Mucosa of rectum (tissue), 2 donors: ENCODE measurements around the gene SHC3.

Experiments
- H3K27ac ChIP-seq, 2 donors: one replicate each; pipeline ENCODE4 v1.7.0; 2013; ENCODE audit warnings: inconsistent platforms in 2 of 2, low read depth in 2 of 2, low read length in 2 of 2
- H3K27me3 ChIP-seq, 2 donors: one replicate each; pipeline ENCODE4 v1.7.0; 2013; ENCODE audit warnings: low read length in 2 of 2; ENCODE audit not compliant: control insufficient read depth in 2 of 2, insufficient read depth in 2 of 2
- H3K36me3 ChIP-seq, 2 donors: one replicate each; pipeline ENCODE4 v1.7.0; 2013; ENCODE audit warnings: low read length in 2 of 2; ENCODE audit not compliant: control insufficient read depth in 2 of 2, insufficient read depth in 2 of 2
- H3K4me1 ChIP-seq, 2 donors: one replicate each; pipeline ENCODE4 v1.7.0; 2013; ENCODE audit warnings: low read length in 2 of 2, mild to moderate bottlenecking in 1 of 2; ENCODE audit not compliant: control insufficient read depth in 2 of 2, insufficient read depth in 2 of 2
- H3K4me3 ChIP-seq, 2 donors: one replicate each; pipeline ENCODE4 v1.7.0; 2013; ENCODE audit warnings: low read length in 2 of 2
- H3K9ac ChIP-seq, 2 donors: one replicate each; pipeline ENCODE4 v1.7.0; 2013; ENCODE audit warnings: low read length in 2 of 2, low read depth in 1 of 2, mild to moderate bottlenecking in 1 of 2
- H3K9me3 ChIP-seq, 2 donors: one replicate each; pipeline ENCODE4 v1.7.0; 2013; ENCODE audit warnings: low read length in 2 of 2; ENCODE audit not compliant: control insufficient read depth in 2 of 2
- donor health status: healthy.
- donor health status: Normal muscosa, but diverticular disease.

The SHC3 gene

GRCh38 chr9:89009546-89009840 lies 169.1 kb downstream of the SHC3 start:
- Histone ChIP-seq H3K36me3 (no peaks in the 10 kb centered on the region), H3K4me1 (no peaks in the 10 kb centered on the region), H3K9ac (no peak overlapping the region), H3K4me3 (no peak overlapping the region), H3K9me3 (no peaks in the 10 kb centered on the region), H3K27ac (no peak overlapping the region), H3K27me3 (no peaks in the 10 kb centered on the region)

- Histone ChIP-seq H3K27ac (no peak overlapping the region), H3K4me1 (no peaks in the 10 kb centered on the region), H3K9me3 (no peaks in the 10 kb centered on the region), H3K27me3 (no peaks in the 10 kb centered on the region), H3K9ac (no peak overlapping the region), H3K4me3 (no peak overlapping the region), H3K36me3 (no peaks in the 10 kb centered on the region)
Observed at GRCh38 chr9:89008744-89009545, 169.7 kb downstream of the SHC3 start.

GRCh38 chr9:89008055-89008743 lies 170.4 kb downstream of the SHC3 start:
- Histone ChIP-seq H3K27me3 (no peaks in the 10 kb centered on the region), H3K9ac (no peak overlapping the region), H3K4me3 (no peak overlapping the region), H3K4me1 (no peaks in the 10 kb centered on the region), H3K36me3 (no peaks in the 10 kb centered on the region), H3K27ac (no peak overlapping the region), H3K9me3 (no peaks in the 10 kb centered on the region)

- no peaks in the 10 kb centered on the region for H3K27me3 ChIP-seq
- peaks cover 0 to 2% of the 10 kb centered on the region in 2 donors for H3K36me3 ChIP-seq
- H3K27ac ChIP-seq = no peak overlapping the region
- H3K4me3 ChIP-seq = no peak overlapping the region
- H3K4me1 ChIP-seq = no peaks in the 10 kb centered on the region
- H3K9me3 ChIP-seq = no peaks in the 10 kb centered on the region
- H3K9ac ChIP-seq = no peak overlapping the region
Observed at GRCh38 chr9:89006996-89007967, 171.3 kb downstream of the SHC3 start.

GRCh38 chr9:89006267-89006666 lies 172.4 kb downstream of the SHC3 start:
- Histone ChIP-seq H3K4me1 (no peaks in the 10 kb centered on the region), H3K27me3 (no peaks in the 10 kb centered on the region), H3K36me3 (peaks cover 0 to 2% of the 10 kb centered on the region in 2 donors), H3K4me3 (no peak overlapping the region), H3K9me3 (no peaks in the 10 kb centered on the region), H3K9ac (no peak overlapping the region), H3K27ac (no peak overlapping the region)

- Histone ChIP-seq H3K4me3 (no peak overlapping the region), H3K27me3 (no peaks in the 10 kb centered on the region), H3K9ac (no peak overlapping the region), H3K36me3 (peaks cover 0 to 2% of the 10 kb centered on the region in 2 donors), H3K9me3 (no peaks in the 10 kb centered on the region), H3K27ac (no peak overlapping the region), H3K4me1 (peaks cover 3% of the 10 kb centered on the region in 2 donors)
Observed at GRCh38 chr9:89005323-89005722, 173.3 kb downstream of the SHC3 start.

- H3K9me3 ChIP-seq = no peaks in the 10 kb centered on the region
- H3K4me1 ChIP-seq = peaks cover 3% of the 10 kb centered on the region in 2 donors
- no peak overlapping the region for H3K27ac ChIP-seq
- H3K36me3 ChIP-seq = peaks cover 0 to 2% of the 10 kb centered on the region in 2 donors
- H3K27me3 ChIP-seq = no peaks in the 10 kb centered on the region
- no peak overlapping the region for H3K9ac ChIP-seq
- no peak overlapping the region for H3K4me3 ChIP-seq
Observed at GRCh38 chr9:89002987-89003386, 175.6 kb downstream of the SHC3 start.

- Histone ChIP-seq H3K4me3 (no peak overlapping the region), H3K27ac (no peak overlapping the region), H3K9me3 (no peaks in the 10 kb centered on the region), H3K9ac (no peak overlapping the region), H3K36me3 (peaks cover 0 to 2% of the 10 kb centered on the region in 2 donors), H3K27me3 (no peaks in the 10 kb centered on the region), H3K4me1 (peaks cover 3% of the 10 kb centered on the region in 2 donors)
Observed at GRCh38 chr9:89001917-89002540, 176.6 kb downstream of the SHC3 start.

- peaks cover 0 to 2% of the 10 kb centered on the region in 2 donors for H3K36me3 ChIP-seq
- no peak overlapping the region for H3K9ac ChIP-seq
- H3K9me3 ChIP-seq = no peaks in the 10 kb centered on the region
- H3K27ac ChIP-seq = no peak overlapping the region
- no peak overlapping the region for H3K4me3 ChIP-seq
- H3K4me1 ChIP-seq = peaks cover 3% of the 10 kb centered on the region in 2 donors
- H3K27me3 ChIP-seq = no peaks in the 10 kb centered on the region
Observed at GRCh38 chr9:89000973-89001916, 177.4 kb downstream of the SHC3 start.
